ENCODE data around the gene ZNF586.
A peak's percentile ranks its signal among the peaks of the same experiment; 100 is the strongest.
"Not testable (repeated sequence)": the region's sequence is repeated elsewhere in the genome, so short reads cannot be mapped to it uniquely, and the experiment has no call there.

ZNF586 gene

GRCh38 chr19:57769345-57770131 lies at the start of gene ZNF586:
Gene ZNF586, plus strand, starts transcription at chr19:57769676. Its CDS starts 167 bp downstream, at chr19:57769843.
- DNase-seq (ENCODE audit: low spot score) = peak; percentile 88

GRCh38 chr19:57719901-57720519 lies 49.5 kb upstream of the ZNF586 start:
- DNase-seq (ENCODE audit: low spot score) = no peak

GRCh38 chr19:57720878-57721277 lies 48.6 kb upstream of the ZNF586 start:
- DNase-seq (ENCODE audit: low spot score) = no peak

GRCh38 chr19:57738320-57738719 lies 31.2 kb upstream of the ZNF586 start:
- not testable (repeated sequence) for DNase-seq (ENCODE audit: low spot score)

GRCh38 chr19:57738770-57739169 lies 30.7 kb upstream of the ZNF586 start:
- DNase-seq (ENCODE audit: low spot score) = not testable (repeated sequence)

- DNase-seq (ENCODE audit: low spot score) = peak; percentile 85
Observed at GRCh38 chr19:57746580-57747471, 22.6 kb upstream of the ZNF586 start, which contains the start of gene ZNF776. Gene ZNF776, plus strand, starts transcription at chr19:57746815. Its CDS starts 244 bp downstream, at chr19:57747059.

- DNase-seq (ENCODE audit: low spot score) = no peak
Observed at GRCh38 chr19:57747472-57747807, 22.0 kb upstream of the ZNF586 start.

GRCh38 chr19:57748029-57748428 lies 21.4 kb upstream of the ZNF586 start:
- no peak for DNase-seq (ENCODE audit: low spot score)

- DNase-seq (ENCODE audit: low spot score) = no peak
Observed at GRCh38 chr19:57754091-57754673, 15.3 kb upstream of the ZNF586 start.

GRCh38 chr19:57755031-57755430 lies 14.4 kb upstream of the ZNF586 start:
- no peak for DNase-seq (ENCODE audit: low spot score)

GRCh38 chr19:57757941-57758340 lies 11.5 kb upstream of the ZNF586 start:
- DNase-seq (ENCODE audit: low spot score) = no peak

- no peak for DNase-seq (ENCODE audit: low spot score)
Observed at GRCh38 chr19:57759096-57759495, 10.4 kb upstream of the ZNF586 start.

- no peak for DNase-seq (ENCODE audit: low spot score)
Observed at GRCh38 chr19:57771417-57771816, 1.9 kb downstream of the ZNF586 start.

GRCh38 chr19:57773488-57773887 lies 4.0 kb downstream of the ZNF586 start:
- DNase-seq (ENCODE audit: low spot score) = no peak

GRCh38 chr19:57776764-57777296 lies 7.4 kb downstream of the ZNF586 start:
- no peak for DNase-seq (ENCODE audit: low spot score)

- DNase-seq (ENCODE audit: low spot score) = no peak
Observed at GRCh38 chr19:57778336-57778735, 8.9 kb downstream of the ZNF586 start.

- no peak for DNase-seq (ENCODE audit: low spot score)
Observed at GRCh38 chr19:57779220-57779845, 9.9 kb downstream of the ZNF586 start.

- DNase-seq (ENCODE audit: low spot score) = no peak
Observed at GRCh38 chr19:57786286-57786685, 16.8 kb downstream of the ZNF586 start.

- no peak for DNase-seq (ENCODE audit: low spot score)
Observed at GRCh38 chr19:57786906-57787305, 17.4 kb downstream of the ZNF586 start.

- DNase-seq (ENCODE audit: low spot score) = no peak
Observed at GRCh38 chr19:57788114-57788692, 18.7 kb downstream of the ZNF586 start.

GRCh38 chr19:57789288-57789687 lies 19.8 kb downstream of the ZNF586 start:
- no peak for DNase-seq (ENCODE audit: low spot score)
